Rectal smooth muscle tissue (tissue), 1 donor: ENCODE data around the gene DISC1.
"Not testable (repeated sequence)": the region's sequence is repeated elsewhere in the genome, so short reads cannot be mapped to it uniquely, and the experiment has no call there.

Experiments used
- H3K27ac ChIP-seq: one replicate; pipeline ENCODE4 v1.7.0; 2013; ENCODE audit warnings: low read depth, low read length, inconsistent platforms
- H3K27me3 ChIP-seq: one replicate; pipeline ENCODE4 v1.7.0; 2013; ENCODE audit warnings: low read length; ENCODE audit not compliant: control insufficient read depth, insufficient read depth
- H3K36me3 ChIP-seq: one replicate; pipeline ENCODE4 v1.7.0; 2013; ENCODE audit warnings: low read length; ENCODE audit not compliant: control insufficient read depth, insufficient read depth
- H3K4me1 ChIP-seq: one replicate; pipeline ENCODE4 v1.7.0; 2013; ENCODE audit warnings: low read length; ENCODE audit not compliant: control insufficient read depth, insufficient read depth
- H3K4me3 ChIP-seq: one replicate; pipeline ENCODE4 v1.7.0; 2013; ENCODE audit warnings: low read length
- H3K9ac ChIP-seq: one replicate; pipeline ENCODE4 v1.7.0; 2013; ENCODE audit warnings: low read length

Gene DISC1

GRCh38 chr1:231630558-231631205, 4.1 kb downstream of the DISC1 start:
- H3K27me3 ChIP-seq: no peaks in the 10 kb centered on the region
- H3K4me1 ChIP-seq: no peaks in the 10 kb centered on the region
- no peak overlapping the region for H3K4me3 ChIP-seq
- no peak overlapping the region for H3K27ac ChIP-seq
- no peaks in the 10 kb centered on the region for H3K36me3 ChIP-seq
- H3K9ac ChIP-seq: no peak overlapping the region

- H3K27ac ChIP-seq: no peak overlapping the region
- no peaks in the 10 kb centered on the region for H3K4me1 ChIP-seq
- no peaks in the 10 kb centered on the region for H3K27me3 ChIP-seq
- H3K36me3 ChIP-seq: no peaks in the 10 kb centered on the region
- H3K9ac ChIP-seq: no peak overlapping the region
- H3K4me3 ChIP-seq: no peak overlapping the region
Observed at GRCh38 chr1:231631717-231632116, 5.1 kb downstream of the DISC1 start.

- no peaks in the 10 kb centered on the region for H3K36me3 ChIP-seq
- H3K27ac ChIP-seq: no peak overlapping the region
- H3K9ac ChIP-seq: no peak overlapping the region
- H3K27me3 ChIP-seq: no peaks in the 10 kb centered on the region
- no peaks in the 10 kb centered on the region for H3K4me1 ChIP-seq
- no peak overlapping the region for H3K4me3 ChIP-seq
Observed at GRCh38 chr1:231632119-231632518, 5.5 kb downstream of the DISC1 start.

GRCh38 chr1:231634323-231635013, 7.9 kb downstream of the DISC1 start:
- no peaks in the 10 kb centered on the region for H3K4me1 ChIP-seq
- no peak overlapping the region for H3K9ac ChIP-seq
- H3K36me3 ChIP-seq: no peaks in the 10 kb centered on the region
- no peak overlapping the region for H3K27ac ChIP-seq
- H3K27me3 ChIP-seq: no peaks in the 10 kb centered on the region
- no peak overlapping the region for H3K4me3 ChIP-seq

- Histone ChIP-seq H3K9ac (no peak overlapping the region), H3K27me3 (no peaks in the 10 kb centered on the region), H3K36me3 (no peaks in the 10 kb centered on the region), H3K4me3 (no peak overlapping the region), H3K27ac (no peak overlapping the region), H3K4me1 (no peaks in the 10 kb centered on the region)
Observed at GRCh38 chr1:231636157-231636556, 9.6 kb downstream of the DISC1 start.

GRCh38 chr1:231636922-231637321, 10.3 kb downstream of the DISC1 start:
- not testable (repeated sequence) for H3K27me3 ChIP-seq, H3K27ac ChIP-seq, H3K9ac ChIP-seq, H3K4me1 ChIP-seq, H3K4me3 ChIP-seq, H3K36me3 ChIP-seq

GRCh38 chr1:231638647-231639046, 12.1 kb downstream of the DISC1 start:
- Histone ChIP-seq H3K27me3 (no peaks in the 10 kb centered on the region), H3K4me1 (no peaks in the 10 kb centered on the region)

GRCh38 chr1:231639819-231640218, 13.2 kb downstream of the DISC1 start:
- Histone ChIP-seq H3K27me3 (no peaks in the 10 kb centered on the region), H3K4me1 (no peaks in the 10 kb centered on the region), H3K27ac (no peak overlapping the region)

More at GRCh38 chr1:231638647-231639046, 12.1 kb downstream of the DISC1 start:
- H3K9ac ChIP-seq: no peak overlapping the region
- no peaks in the 10 kb centered on the region for H3K36me3 ChIP-seq
- H3K4me3 ChIP-seq: no peak overlapping the region
- no peak overlapping the region for H3K27ac ChIP-seq

GRCh38 chr1:231641444-231641843, 14.9 kb downstream of the DISC1 start:
- H3K36me3 ChIP-seq, H3K27me3 ChIP-seq, H3K9ac ChIP-seq, H3K4me3 ChIP-seq, H3K27ac ChIP-seq, H3K4me1 ChIP-seq: not testable (repeated sequence)

More at GRCh38 chr1:231639819-231640218, 13.2 kb downstream of the DISC1 start:
- no peak overlapping the region for H3K9ac ChIP-seq
- H3K4me3 ChIP-seq: no peak overlapping the region
- no peaks in the 10 kb centered on the region for H3K36me3 ChIP-seq

GRCh38 chr1:231642061-231642460, 15.5 kb downstream of the DISC1 start:
- H3K27me3 ChIP-seq, H3K36me3 ChIP-seq, H3K4me1 ChIP-seq, H3K27ac ChIP-seq, H3K4me3 ChIP-seq, H3K9ac ChIP-seq: not testable (repeated sequence)

- Histone ChIP-seq H3K9ac (no peak overlapping the region), H3K4me3 (no peak overlapping the region), H3K4me1 (no peaks in the 10 kb centered on the region), H3K27ac (no peak overlapping the region), H3K27me3 (no peaks in the 10 kb centered on the region), H3K36me3 (no peaks in the 10 kb centered on the region)
Observed at GRCh38 chr1:231642618-231643017, 16.0 kb downstream of the DISC1 start.

GRCh38 chr1:231643071-231643934, 16.7 kb downstream of the DISC1 start:
- no peak overlapping the region for H3K4me3 ChIP-seq
- H3K27ac ChIP-seq: no peak overlapping the region
- H3K4me1 ChIP-seq: no peaks in the 10 kb centered on the region
- no peak overlapping the region for H3K9ac ChIP-seq
- no peaks in the 10 kb centered on the region for H3K27me3 ChIP-seq
- H3K36me3 ChIP-seq: no peaks in the 10 kb centered on the region
